Caco-2 (cell line): Measurements from ENCODE around the gene NTHL1. TPM values are rescaled to one million over a fixed set of nuclear protein-coding genes. Genes with fewer than 3 reads are reported as not detected.

Source experiments
- BruUV-seq: library from RNA; stranded (reverse); fragments of 400-500 nt; replicated peaks from 2 replicates; lab custom pipeline; 2021; lab: Mats Ljungman, UMichigan
- CTCF ChIA-PET: fragments of 300-600 bp; sonication (Branson Sonifier 250); formaldehyde crosslinking; loops from one replicate; lab custom pipeline; 2022; ENCODE audit warnings: antibody characterized with exemption; lab: Charles Lee
- POLR2A ChIA-PET: fragments of 300-600 bp; sonication (Branson Sonifier 250); formaldehyde crosslinking; loops from one replicate; lab custom pipeline; 2022; ENCODE audit warnings: antibody characterized with exemption; lab: Charles Lee
- DNase-seq, 2 experiments: peaks; one replicate each; pipeline versions ENCODE4 v3.0.0 to v3.0.0-alpha.2; 2020 to 2022
- H3K27me3 ChIP-seq: replicated peaks from 2 replicates; pipeline ENCODE4 v1.6.0; 2011; ENCODE audit warnings: low read length; ENCODE audit not compliant: control insufficient read depth, insufficient read depth
- H3K36me3 ChIP-seq: 2 replicates; pipeline ENCODE4 v1.5.1; 2011; ENCODE audit warnings: low read length; ENCODE audit not compliant: control insufficient read depth, insufficient read depth
- H3K4me1 ChIP-seq: fragments of 250-450 bp; sonication (Bioruptor Pico); 2 replicates; pipeline ENCODE4 v1.5.1; 2020; ENCODE audit warnings: mild to moderate bottlenecking
- H3K4me3 ChIP-seq: 2 replicates; pipeline ENCODE4 v1.5.1; 2011; ENCODE audit warnings: low read depth, mild to moderate bottlenecking, control low read depth, low read length
- H3K9me3 ChIP-seq: fragments of 250-450 bp; sonication (Bioruptor Pico); 2 replicates; pipeline ENCODE4 v1.5.1; 2020; ENCODE audit warnings: mild to moderate bottlenecking, moderate library complexity
- H3K27ac Mint-ChIP-seq: one replicate; pipeline ENCODE4 v1.8.0; 2022; ENCODE audit warnings: mixed read lengths; ENCODE audit not compliant: unreplicated experiment
- H3K27me3 Mint-ChIP-seq: one replicate; pipeline ENCODE4 v1.8.0; 2022; ENCODE audit warnings: mixed read lengths; ENCODE audit not compliant: insufficient read depth, unreplicated experiment
- H3K36me3 Mint-ChIP-seq: one replicate; pipeline ENCODE4 v1.8.0; 2022; ENCODE audit warnings: mild to moderate bottlenecking, mixed read lengths; ENCODE audit not compliant: insufficient read depth, unreplicated experiment
- H3K4me1 Mint-ChIP-seq: one replicate; pipeline ENCODE4 v1.8.0; 2022; ENCODE audit warnings: low read depth, mixed read lengths; ENCODE audit not compliant: unreplicated experiment
- H3K4me3 Mint-ChIP-seq: one replicate; pipeline ENCODE4 v1.8.0; 2022; ENCODE audit warnings: mild to moderate bottlenecking, moderate library complexity, mixed read lengths; ENCODE audit not compliant: unreplicated experiment
- H3K9me3 Mint-ChIP-seq: one replicate; pipeline ENCODE4 v1.8.0; 2022; ENCODE audit warnings: mixed read lengths; ENCODE audit not compliant: unreplicated experiment
- intact Hi-C: fragments of 100-400 bp; cut with micrococcal nuclease; formaldehyde crosslinking; loops from one replicate; pipeline ENCODE4 v1.10.0; 2022; ENCODE audit not compliant: unreplicated experiment
- total RNA-seq: library from RNA; stranded (reverse); gene quantifications from 2 replicates; pipeline ENCODE4 v1.2.3, GENCODE V29; 2022
- TF ChIP-seq, protein P1 (sequence below), 2 experiments: fragments of 200-600 bp in 1 of 2; IDR thresholded peaks; 1 replicate in 1 of 2; 2 replicates in 1 of 2; pipeline versions ENCODE4 v1.5.1 to v1.8.0; 2011 to 2022; ENCODE audit warnings: antibody characterized with exemption in 1 of 2, control low read depth in 1 of 2, inconsistent platforms in 1 of 2, low read depth in 1 of 2, low read length in 1 of 2, mild to moderate bottlenecking in 1 of 2, moderate library complexity in 1 of 2; ENCODE audit not compliant: insufficient read depth in 1 of 2, severe bottlenecking in 1 of 2, unreplicated experiment in 1 of 2

Gene NTHL1
- total RNA-seq, 1 experiment from 2014 or later = 38.6 TPM

GRCh38 chr16:2086812-2087747 is 39.4 kb upstream of the NTHL1 start:
- intact Hi-C loops = no loop called here
- Mint-ChIP-seq H3K27me3 (no peaks in the 10 kb centered on the region), H3K9me3 (no peaks in the 10 kb centered on the region), H3K27ac (no peak overlapping the region), H3K4me3 (no peak overlapping the region), H3K4me1 (no peaks in the 10 kb centered on the region), H3K36me3 (peaks cover 73% of the 10 kb centered on the region)
- POLR2A ChIA-PET = no interaction called here
- Histone ChIP-seq H3K4me1 (peaks cover 14% of the 10 kb centered on the region), H3K9me3 (no peaks in the 10 kb centered on the region), H3K4me3 (no peak overlapping the region), H3K36me3 (no peaks in the 10 kb centered on the region; the same call in 1 of the 2 replicates), H3K27me3 (no peaks in the 10 kb centered on the region)
- CTCF ChIA-PET = no interaction called here
- BruUV-seq = no TSS peak
- no peak for DNase-seq
- TF ChIP-seq, protein P1, sequence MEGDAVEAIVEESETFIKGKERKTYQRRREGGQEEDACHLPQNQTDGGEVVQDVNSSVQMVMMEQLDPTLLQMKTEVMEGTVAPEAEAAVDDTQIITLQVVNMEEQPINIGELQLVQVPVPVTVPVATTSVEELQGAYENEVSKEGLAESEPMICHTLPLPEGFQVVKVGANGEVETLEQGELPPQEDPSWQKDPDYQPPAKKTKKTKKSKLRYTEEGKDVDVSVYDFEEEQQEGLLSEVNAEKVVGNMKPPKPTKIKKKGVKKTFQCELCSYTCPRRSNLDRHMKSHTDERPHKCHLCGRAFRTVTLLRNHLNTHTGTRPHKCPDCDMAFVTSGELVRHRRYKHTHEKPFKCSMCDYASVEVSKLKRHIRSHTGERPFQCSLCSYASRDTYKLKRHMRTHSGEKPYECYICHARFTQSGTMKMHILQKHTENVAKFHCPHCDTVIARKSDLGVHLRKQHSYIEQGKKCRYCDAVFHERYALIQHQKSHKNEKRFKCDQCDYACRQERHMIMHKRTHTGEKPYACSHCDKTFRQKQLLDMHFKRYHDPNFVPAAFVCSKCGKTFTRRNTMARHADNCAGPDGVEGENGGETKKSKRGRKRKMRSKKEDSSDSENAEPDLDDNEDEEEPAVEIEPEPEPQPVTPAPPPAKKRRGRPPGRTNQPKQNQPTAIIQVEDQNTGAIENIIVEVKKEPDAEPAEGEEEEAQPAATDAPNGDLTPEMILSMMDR (IDR thresholded peaks at IDR 0.05; ENCODE audit: insufficient read depth in 1 of 2, low read depth in 1 of 2, low read length in 1 of 2, severe bottlenecking in 1 of 2, unreplicated experiment in 1 of 2) = no peak

GRCh38 chr16:2086106-2086742 is 38.6 kb upstream of the NTHL1 start:
- TF ChIP-seq, protein P1 (IDR thresholded peaks at IDR 0.05; ENCODE audit: insufficient read depth in 1 of 2, low read depth in 1 of 2, low read length in 1 of 2, severe bottlenecking in 1 of 2, unreplicated experiment in 1 of 2) = no peak
- Mint-ChIP-seq H3K36me3 (peaks cover 65% of the 10 kb centered on the region), H3K4me3 (no peak overlapping the region), H3K4me1 (no peaks in the 10 kb centered on the region), H3K27ac (no peak overlapping the region), H3K9me3 (no peaks in the 10 kb centered on the region), H3K27me3 (no peaks in the 10 kb centered on the region)
- DNase-seq = no peak
- CTCF ChIA-PET = no interaction called here
- no peaks in the 10 kb centered on the region for H3K27me3 ChIP-seq
- peaks cover 7% of the 10 kb centered on the region for H3K4me1 ChIP-seq
- intact Hi-C loops = no loop called here
- H3K9me3 ChIP-seq = no peaks in the 10 kb centered on the region
- no peaks in the 10 kb centered on the region; the same call in 1 of the 2 replicates for H3K36me3 ChIP-seq
- no TSS peak for BruUV-seq
- no peak overlapping the region for H3K4me3 ChIP-seq
- POLR2A ChIA-PET = no interaction called here

- no TSS peak for BruUV-seq
- Histone ChIP-seq H3K4me3 (no peak overlapping the region), H3K36me3 (no peaks in the 10 kb centered on the region; the same call in 1 of the 2 replicates), H3K27me3 (no peaks in the 10 kb centered on the region), H3K4me1 (peaks cover 6% of the 10 kb centered on the region), H3K9me3 (no peaks in the 10 kb centered on the region)
- ChIA-PET CTCF (interaction anchor here (1.4 kb wide), 1 partner anchor 55 kb away, joined by 3 read pairs; no protein-coding TSS in a partner anchor), POLR2A (no interaction called here)
- Mint-ChIP-seq H3K9me3 (no peaks in the 10 kb centered on the region), H3K4me3 (no peak overlapping the region), H3K36me3 (peaks cover 59% of the 10 kb centered on the region), H3K27ac (no peak overlapping the region), H3K4me1 (no peaks in the 10 kb centered on the region), H3K27me3 (no peaks in the 10 kb centered on the region)
- intact Hi-C loops = no loop called here
- TF ChIP-seq, protein P1 (IDR thresholded peaks at IDR 0.05; ENCODE audit: insufficient read depth in 1 of 2, low read depth in 1 of 2, low read length in 1 of 2, severe bottlenecking in 1 of 2, unreplicated experiment in 1 of 2) = no peak
- no peak for DNase-seq
Measured at GRCh38 chr16:2085669-2086068, 38.0 kb upstream of the NTHL1 start.
